Measurements from ENCODE around the gene SPAG9.

DNA sequence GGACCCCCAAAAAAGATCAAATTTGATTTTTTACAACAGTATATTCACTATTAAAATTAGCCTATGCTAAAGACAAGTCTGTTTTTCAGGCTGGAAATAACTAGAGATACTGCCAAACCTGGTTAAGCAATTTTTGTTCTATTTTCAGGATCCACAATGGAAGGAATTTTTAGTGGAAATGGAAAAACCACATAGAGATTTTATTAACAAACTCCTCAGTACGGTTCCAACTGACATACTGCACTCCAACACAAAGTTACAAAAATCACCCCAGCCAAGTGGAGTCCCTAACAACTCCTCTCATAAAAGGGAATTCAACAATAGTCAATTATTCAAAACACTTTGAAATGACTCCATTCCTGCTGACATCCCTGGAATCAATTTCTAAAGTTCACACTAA, 152.9 kb downstream of the SPAG9 start:
- TF ChIP-seq, protein P1, sequence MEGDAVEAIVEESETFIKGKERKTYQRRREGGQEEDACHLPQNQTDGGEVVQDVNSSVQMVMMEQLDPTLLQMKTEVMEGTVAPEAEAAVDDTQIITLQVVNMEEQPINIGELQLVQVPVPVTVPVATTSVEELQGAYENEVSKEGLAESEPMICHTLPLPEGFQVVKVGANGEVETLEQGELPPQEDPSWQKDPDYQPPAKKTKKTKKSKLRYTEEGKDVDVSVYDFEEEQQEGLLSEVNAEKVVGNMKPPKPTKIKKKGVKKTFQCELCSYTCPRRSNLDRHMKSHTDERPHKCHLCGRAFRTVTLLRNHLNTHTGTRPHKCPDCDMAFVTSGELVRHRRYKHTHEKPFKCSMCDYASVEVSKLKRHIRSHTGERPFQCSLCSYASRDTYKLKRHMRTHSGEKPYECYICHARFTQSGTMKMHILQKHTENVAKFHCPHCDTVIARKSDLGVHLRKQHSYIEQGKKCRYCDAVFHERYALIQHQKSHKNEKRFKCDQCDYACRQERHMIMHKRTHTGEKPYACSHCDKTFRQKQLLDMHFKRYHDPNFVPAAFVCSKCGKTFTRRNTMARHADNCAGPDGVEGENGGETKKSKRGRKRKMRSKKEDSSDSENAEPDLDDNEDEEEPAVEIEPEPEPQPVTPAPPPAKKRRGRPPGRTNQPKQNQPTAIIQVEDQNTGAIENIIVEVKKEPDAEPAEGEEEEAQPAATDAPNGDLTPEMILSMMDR (conservative IDR thresholded peaks at IDR 0.05; ENCODE audit: low read depth, low read length) = no peak
- no peak for TF ChIP-seq EZH2 (IDR thresholded peaks at IDR 0.05; ENCODE audit: low read length, unreplicated experiment)
